ENCODE data around the gene CBLB. TPM values are rescaled to one million over a fixed set of nuclear protein-coding genes. Genes with fewer than 3 reads are reported as not detected.
"Not testable (repeated sequence)": the region's sequence is repeated elsewhere in the genome, so short reads cannot be mapped to it uniquely, and the experiment has no call there.

The CBLB gene
- polyA plus RNA-seq, 2 donors: 3.8 to 4.8 TPM

DNA sequence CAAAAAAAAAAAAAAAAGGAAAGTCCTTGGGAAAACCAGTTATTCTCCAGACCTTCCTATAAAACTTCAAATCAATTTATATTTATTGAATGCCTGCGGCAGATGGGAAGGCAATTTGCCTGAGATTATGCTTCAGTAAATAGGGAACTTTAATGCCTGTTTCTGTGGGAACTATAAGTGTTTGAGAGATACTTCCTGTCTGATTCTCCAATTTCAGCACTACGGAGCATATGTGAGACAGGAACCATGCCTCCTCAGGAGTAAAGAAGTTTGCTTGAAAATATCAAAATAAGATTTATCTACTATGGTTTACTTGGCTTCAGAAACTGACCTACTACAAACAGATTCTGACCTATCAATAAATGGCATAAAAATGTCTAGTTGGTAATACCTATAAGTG lies 135.5 kb downstream of the CBLB start:
- Histone ChIP-seq H3K4me1 (ENCODE audit: control insufficient read depth in 2 of 2, insufficient read depth in 2 of 2, low read length in 1 of 2) (no peaks in the 10 kb centered on the region), H3K4me3 (ENCODE audit: low read depth in 1 of 2, low read length in 2 of 2) (no peak overlapping the region), H3K9me3 (ENCODE audit: control insufficient read depth in 2 of 2, insufficient read depth in 1 of 2, low read depth in 1 of 2, low read length in 1 of 2) (no peaks in the 10 kb centered on the region), H3K27me3 (ENCODE audit: control insufficient read depth in 1 of 2, insufficient read depth in 2 of 2, low read length in 2 of 2) (no peaks in the 10 kb centered on the region), H3K36me3 (ENCODE audit: control insufficient read depth in 2 of 2, insufficient read depth in 2 of 2, low read length in 1 of 2) (no peaks in the 10 kb centered on the region), H3K27ac (ENCODE audit: low read depth in 2 of 2, low read length in 1 of 2) (no peak overlapping the region)
- whole genome bisulfite sequencing, 2 donors: 86 to 90% methylated on average over 2 of the region's 2 CpGs

DNA sequence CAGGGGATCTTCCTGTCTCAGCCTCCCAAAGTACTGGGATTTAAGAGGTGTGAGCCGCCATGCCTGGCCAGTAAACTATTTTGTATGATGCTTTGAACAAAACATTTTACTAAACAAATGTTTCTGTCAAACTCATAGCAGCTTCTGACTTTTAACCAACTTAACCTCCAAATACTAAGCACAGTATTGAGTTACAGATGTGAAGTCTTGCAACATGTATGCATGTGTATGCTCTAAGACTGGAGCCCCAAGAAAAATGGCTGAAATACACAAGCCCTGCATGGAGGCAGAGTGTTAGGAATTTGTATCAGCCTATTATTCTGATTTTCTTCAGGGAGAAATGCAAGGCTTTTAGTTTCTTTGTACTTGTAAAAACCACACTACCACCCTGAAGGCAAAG lies 137.1 kb downstream of the CBLB start:
- Histone ChIP-seq H3K4me3 (ENCODE audit: low read depth in 1 of 2, low read length in 2 of 2) (no peak overlapping the region), H3K27me3 (ENCODE audit: control insufficient read depth in 1 of 2, insufficient read depth in 2 of 2, low read length in 2 of 2) (no peaks in the 10 kb centered on the region), H3K4me1 (ENCODE audit: control insufficient read depth in 2 of 2, insufficient read depth in 2 of 2, low read length in 1 of 2) (no peaks in the 10 kb centered on the region), H3K9me3 (ENCODE audit: control insufficient read depth in 2 of 2, insufficient read depth in 1 of 2, low read depth in 1 of 2, low read length in 1 of 2) (no peaks in the 10 kb centered on the region), H3K27ac (ENCODE audit: low read depth in 2 of 2, low read length in 1 of 2) (no peak overlapping the region), H3K36me3 (ENCODE audit: control insufficient read depth in 2 of 2, insufficient read depth in 2 of 2, low read length in 1 of 2) (no peaks in the 10 kb centered on the region)
- 96 to 97% methylated on average over 1 of the region's 1 CpG for WGBS, 2 donors

DNA sequence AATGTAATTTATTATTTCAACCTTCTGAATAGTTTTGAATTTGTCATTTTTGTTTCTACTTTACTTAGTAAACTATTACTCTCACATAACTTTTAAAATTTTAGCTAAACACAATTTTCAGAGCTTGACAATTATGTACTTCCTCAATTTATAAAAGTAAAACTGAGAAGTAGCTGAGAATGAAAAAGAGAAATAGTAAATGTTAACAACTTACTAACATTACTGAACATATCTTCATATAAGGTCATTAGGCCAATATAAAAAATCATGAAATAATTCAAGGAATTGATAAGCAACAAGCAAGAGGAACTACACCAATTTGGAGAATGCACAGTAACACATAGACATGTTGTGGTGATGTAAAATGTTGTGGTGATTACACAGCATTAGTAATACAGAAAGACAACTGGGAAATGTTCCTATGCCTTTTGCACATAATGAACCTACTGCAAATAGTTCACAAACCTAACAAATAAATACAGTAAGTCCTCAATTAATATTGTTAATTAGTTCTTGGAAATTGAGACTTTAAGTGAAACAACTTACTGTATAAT lies 137.9 kb downstream of the CBLB start:
- H3K9me3 ChIP-seq (ENCODE audit: control insufficient read depth in 2 of 2, insufficient read depth in 1 of 2, low read depth in 1 of 2, low read length in 1 of 2): no peaks in the 10 kb centered on the region
- H3K27ac ChIP-seq (ENCODE audit: low read depth in 2 of 2, low read length in 1 of 2): no peak overlapping the region
- no peaks in the 10 kb centered on the region for H3K27me3 ChIP-seq (ENCODE audit: control insufficient read depth in 1 of 2, insufficient read depth in 2 of 2, low read length in 2 of 2)
- H3K4me3 ChIP-seq (ENCODE audit: low read depth in 1 of 2, low read length in 2 of 2): no peak overlapping the region
- H3K36me3 ChIP-seq (ENCODE audit: control insufficient read depth in 2 of 2, insufficient read depth in 2 of 2, low read length in 1 of 2): no peaks in the 10 kb centered on the region
- no peaks in the 10 kb centered on the region for H3K4me1 ChIP-seq (ENCODE audit: control insufficient read depth in 2 of 2, insufficient read depth in 2 of 2, low read length in 1 of 2)

DNA sequence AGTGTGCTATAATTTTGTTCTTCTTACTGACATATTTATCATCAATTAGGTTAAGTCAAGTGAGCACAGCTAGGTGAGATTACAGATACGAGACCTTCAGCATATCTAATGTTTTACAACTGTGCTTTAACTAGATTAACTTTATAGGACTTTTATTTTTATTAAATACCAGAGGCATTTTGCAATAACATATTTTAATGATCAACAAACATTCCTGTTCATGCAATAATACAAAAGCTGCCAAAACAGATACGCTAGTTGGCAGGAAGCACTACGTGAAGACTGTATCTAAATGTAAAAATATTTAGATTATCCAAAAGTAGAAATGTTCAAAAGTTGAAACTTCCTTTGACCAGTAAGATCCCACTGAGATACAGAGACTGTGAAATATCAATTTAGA lies 139.1 kb downstream of the CBLB start:
- H3K9me3 ChIP-seq (ENCODE audit: control insufficient read depth in 2 of 2, insufficient read depth in 1 of 2, low read depth in 1 of 2, low read length in 1 of 2): no peaks in the 10 kb centered on the region
- no peaks in the 10 kb centered on the region for H3K36me3 ChIP-seq (ENCODE audit: control insufficient read depth in 2 of 2, insufficient read depth in 2 of 2, low read length in 1 of 2)
- no peaks in the 10 kb centered on the region for H3K4me1 ChIP-seq (ENCODE audit: control insufficient read depth in 2 of 2, insufficient read depth in 2 of 2, low read length in 1 of 2)
- H3K4me3 ChIP-seq (ENCODE audit: low read depth in 1 of 2, low read length in 2 of 2): no peak overlapping the region
- no peak overlapping the region for H3K27ac ChIP-seq (ENCODE audit: low read depth in 2 of 2, low read length in 1 of 2)
- 63 to 79% methylated on average over 3 of the region's 3 CpGs for WGBS, 2 donors
- H3K27me3 ChIP-seq (ENCODE audit: control insufficient read depth in 1 of 2, insufficient read depth in 2 of 2, low read length in 2 of 2): no peaks in the 10 kb centered on the region

DNA sequence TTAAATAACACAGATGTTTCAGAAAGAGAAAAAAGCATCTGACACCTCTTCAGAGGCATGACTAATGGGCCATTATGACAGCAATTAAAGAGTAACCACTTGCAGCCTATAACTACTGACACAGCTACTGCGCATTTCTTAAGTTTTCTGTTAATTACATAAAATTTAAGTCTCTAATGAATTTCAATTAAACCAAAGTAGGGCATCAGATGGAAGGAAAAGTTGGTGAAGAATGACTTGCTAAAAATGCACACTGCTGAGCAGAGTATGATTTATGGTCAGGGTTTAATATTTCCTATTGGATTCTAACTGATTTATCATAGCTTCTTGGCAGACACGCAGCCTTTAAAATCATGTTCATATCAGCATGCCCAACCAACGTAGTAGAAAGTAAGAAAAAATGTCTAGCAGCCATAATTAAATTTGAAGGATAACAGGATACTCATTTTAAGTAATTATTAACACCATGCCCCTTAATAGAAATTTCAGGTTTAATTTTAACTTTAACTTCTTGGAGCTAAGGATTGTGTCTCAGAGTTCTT lies 140.0 kb downstream of the CBLB start:
- Histone ChIP-seq H3K4me3 (ENCODE audit: low read depth in 1 of 2, low read length in 2 of 2) (no peak overlapping the region), H3K27ac (ENCODE audit: low read depth in 2 of 2, low read length in 1 of 2) (no peak overlapping the region), H3K36me3 (ENCODE audit: control insufficient read depth in 2 of 2, insufficient read depth in 2 of 2, low read length in 1 of 2) (no peaks in the 10 kb centered on the region), H3K27me3 (ENCODE audit: control insufficient read depth in 1 of 2, insufficient read depth in 2 of 2, low read length in 2 of 2) (no peaks in the 10 kb centered on the region), H3K4me1 (ENCODE audit: control insufficient read depth in 2 of 2, insufficient read depth in 2 of 2, low read length in 1 of 2) (no peaks in the 10 kb centered on the region), H3K9me3 (ENCODE audit: control insufficient read depth in 2 of 2, insufficient read depth in 1 of 2, low read depth in 1 of 2, low read length in 1 of 2) (no peaks in the 10 kb centered on the region)
- WGBS, 2 donors: 79 to 90% methylated on average over 3 of the region's 3 CpGs

DNA sequence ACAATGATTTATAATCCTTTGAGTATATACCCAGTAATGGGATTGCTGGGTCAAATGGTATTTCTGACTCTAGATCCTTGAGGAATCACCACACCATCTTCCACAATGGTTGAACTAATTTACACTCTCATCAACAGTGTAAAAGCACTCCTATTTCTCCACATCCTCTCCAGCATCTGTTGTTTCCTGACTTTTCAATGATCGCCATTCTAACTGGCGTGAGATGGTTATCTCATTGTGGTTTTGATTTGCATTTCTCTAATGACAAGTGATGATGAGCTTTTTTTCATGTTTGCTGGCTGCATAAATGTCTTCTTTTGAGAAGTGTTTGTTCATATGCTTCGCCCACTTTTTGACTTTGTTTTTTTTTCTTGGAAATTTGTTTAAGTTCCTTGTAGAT lies 141.8 kb downstream of the CBLB start:
- not testable (repeated sequence) for H3K36me3 ChIP-seq (ENCODE audit: control insufficient read depth in 2 of 2, insufficient read depth in 2 of 2, low read length in 1 of 2); H3K27ac ChIP-seq (ENCODE audit: low read depth in 2 of 2, low read length in 1 of 2)
- WGBS, 2 donors: 93 to 99% methylated on average over 3 of the region's 3 CpGs

DNA sequence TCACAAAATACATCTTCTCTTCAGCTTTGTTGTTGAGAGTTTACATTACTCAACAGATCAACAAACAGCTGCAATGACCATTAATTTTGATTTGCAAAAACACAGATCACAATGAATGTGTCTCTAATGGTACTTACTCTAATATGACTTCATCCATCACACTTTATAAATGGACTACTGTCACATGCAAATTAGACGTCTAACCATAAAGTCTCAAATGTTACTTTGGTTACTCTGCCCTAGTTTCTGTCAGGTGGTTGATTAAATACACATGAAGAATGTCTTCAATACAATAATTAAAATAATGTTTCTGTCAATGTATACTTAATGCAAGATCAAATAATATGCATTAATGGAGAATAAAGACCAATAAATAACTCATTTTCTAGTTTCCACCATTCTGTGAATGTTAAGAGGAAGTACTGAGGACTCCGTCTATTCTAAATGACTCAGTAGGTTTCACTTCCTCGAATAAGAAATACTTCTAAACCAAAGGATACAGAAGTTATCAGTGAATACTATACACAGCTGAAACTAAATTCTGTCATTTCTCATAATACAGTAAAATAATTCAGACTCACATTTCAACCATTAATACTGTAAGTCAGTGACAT lies 145.8 kb downstream of the CBLB start:
- WGBS, 2 donors: 67 to 72% methylated on average over 3 of the region's 3 CpGs
- Histone ChIP-seq H3K4me1 (ENCODE audit: control insufficient read depth in 2 of 2, insufficient read depth in 2 of 2, low read length in 1 of 2) (no peaks in the 10 kb centered on the region), H3K27me3 (ENCODE audit: control insufficient read depth in 1 of 2, insufficient read depth in 2 of 2, low read length in 2 of 2) (no peaks in the 10 kb centered on the region), H3K36me3 (ENCODE audit: control insufficient read depth in 2 of 2, insufficient read depth in 2 of 2, low read length in 1 of 2) (peaks cover 2 to 6% of the 10 kb centered on the region in 2 donors), H3K9me3 (ENCODE audit: control insufficient read depth in 2 of 2, insufficient read depth in 1 of 2, low read depth in 1 of 2, low read length in 1 of 2) (no peaks in the 10 kb centered on the region), H3K4me3 (ENCODE audit: low read depth in 1 of 2, low read length in 2 of 2) (no peak overlapping the region), H3K27ac (ENCODE audit: low read depth in 2 of 2, low read length in 1 of 2) (no peak overlapping the region)

More for the DNA sequence above, 141.8 kb downstream of the CBLB start:
- not testable (repeated sequence) for H3K4me1 ChIP-seq (ENCODE audit: control insufficient read depth in 2 of 2, insufficient read depth in 2 of 2, low read length in 1 of 2); H3K4me3 ChIP-seq (ENCODE audit: low read depth in 1 of 2, low read length in 2 of 2); H3K27me3 ChIP-seq (ENCODE audit: control insufficient read depth in 1 of 2, insufficient read depth in 2 of 2, low read length in 2 of 2); H3K9me3 ChIP-seq (ENCODE audit: control insufficient read depth in 2 of 2, insufficient read depth in 1 of 2, low read depth in 1 of 2, low read length in 1 of 2)

DNA sequence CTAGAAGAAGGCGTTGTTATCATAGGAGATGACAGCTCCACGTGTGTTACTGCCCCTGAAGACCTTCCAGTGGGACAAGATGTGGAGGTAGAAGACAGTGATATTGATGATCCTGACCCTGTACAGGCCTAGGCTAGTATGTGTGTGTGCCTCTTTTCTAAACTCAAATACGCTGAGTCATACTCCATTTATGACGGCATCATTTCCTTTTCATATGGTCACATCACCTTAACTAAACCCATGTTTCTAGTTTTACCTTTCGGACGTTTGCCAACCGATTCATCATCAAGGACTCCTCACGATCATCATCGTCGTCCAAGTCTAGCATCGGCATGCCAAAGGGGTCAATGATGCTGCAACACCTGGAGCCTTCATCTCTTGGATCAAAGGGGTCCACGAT lies 149.0 kb downstream of the CBLB start:
- WGBS, 2 donors: 90 to 91% methylated on average over 12 of the region's 12 CpGs

DNA sequence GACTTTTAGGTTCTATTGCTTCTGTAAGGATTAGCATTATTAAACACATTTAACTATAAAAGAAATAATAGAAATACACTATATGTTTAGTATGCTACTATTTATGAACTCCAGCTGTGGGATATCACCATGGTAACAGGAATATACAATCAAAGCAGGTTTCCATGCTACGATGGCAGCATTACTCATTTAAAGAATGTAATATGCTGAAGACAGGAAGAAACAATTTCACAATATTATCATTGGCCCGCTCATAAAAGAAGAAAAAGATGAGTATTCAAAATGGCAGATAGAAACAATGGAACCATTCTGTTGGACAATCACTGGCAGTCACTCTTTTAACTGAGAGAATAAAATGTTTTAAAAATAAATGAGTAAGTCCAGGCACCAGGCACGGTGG lies 153.4 kb downstream of the CBLB start:
- Histone ChIP-seq H3K4me1 (ENCODE audit: control insufficient read depth in 2 of 2, insufficient read depth in 2 of 2, low read length in 1 of 2) (no peaks in the 10 kb centered on the region), H3K36me3 (ENCODE audit: control insufficient read depth in 2 of 2, insufficient read depth in 2 of 2, low read length in 1 of 2) (peaks cover 4 to 6% of the 10 kb centered on the region in 2 donors)
- 60 to 73% methylated on average over 3 of the region's 3 CpGs for WGBS, 2 donors

More for the DNA sequence above, 149.0 kb downstream of the CBLB start:
- no peaks in the 10 kb centered on the region for H3K27me3 ChIP-seq (ENCODE audit: control insufficient read depth in 1 of 2, insufficient read depth in 2 of 2, low read length in 2 of 2)
- peaks cover 2 to 6% of the 10 kb centered on the region in 2 donors for H3K36me3 ChIP-seq (ENCODE audit: control insufficient read depth in 2 of 2, insufficient read depth in 2 of 2, low read length in 1 of 2)
- H3K4me3 ChIP-seq (ENCODE audit: low read depth in 1 of 2, low read length in 2 of 2): no peak overlapping the region
- no peaks in the 10 kb centered on the region for H3K4me1 ChIP-seq (ENCODE audit: control insufficient read depth in 2 of 2, insufficient read depth in 2 of 2, low read length in 1 of 2)
- no peaks in the 10 kb centered on the region for H3K9me3 ChIP-seq (ENCODE audit: control insufficient read depth in 2 of 2, insufficient read depth in 1 of 2, low read depth in 1 of 2, low read length in 1 of 2)
- no peak overlapping the region for H3K27ac ChIP-seq (ENCODE audit: low read depth in 2 of 2, low read length in 1 of 2)

DNA sequence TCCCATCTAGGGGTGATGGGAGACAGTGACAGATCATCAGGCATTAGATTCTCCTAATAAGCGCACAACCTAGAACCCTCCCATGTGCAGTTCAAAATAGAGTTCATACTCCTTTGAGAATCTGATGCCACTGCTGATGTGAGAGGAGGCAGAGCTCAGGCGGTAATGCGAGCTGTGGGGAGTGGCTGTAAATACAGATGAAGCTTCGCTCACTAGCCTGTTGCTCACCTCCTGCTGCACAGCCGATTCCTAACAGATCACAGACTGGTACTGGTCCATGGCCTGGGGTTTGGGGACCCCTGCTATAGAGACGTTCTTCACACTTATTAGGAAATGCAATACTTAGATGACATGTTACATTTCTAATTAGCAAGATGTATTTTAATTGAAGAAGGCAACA lies 154.4 kb downstream of the CBLB start:
- WGBS, 2 donors: 96 to 97% methylated on average over 6 of the region's 6 CpGs
- H3K36me3 ChIP-seq (ENCODE audit: control insufficient read depth in 2 of 2, insufficient read depth in 2 of 2, low read length in 1 of 2): peaks cover 3 to 4% of the 10 kb centered on the region in 2 donors
- H3K27me3 ChIP-seq (ENCODE audit: control insufficient read depth in 1 of 2, insufficient read depth in 2 of 2, low read length in 2 of 2): no peaks in the 10 kb centered on the region
- no peak overlapping the region for H3K4me3 ChIP-seq (ENCODE audit: low read depth in 1 of 2, low read length in 2 of 2)
- no peaks in the 10 kb centered on the region for H3K4me1 ChIP-seq (ENCODE audit: control insufficient read depth in 2 of 2, insufficient read depth in 2 of 2, low read length in 1 of 2)
- no peak overlapping the region for H3K27ac ChIP-seq (ENCODE audit: low read depth in 2 of 2, low read length in 1 of 2)
- H3K9me3 ChIP-seq (ENCODE audit: control insufficient read depth in 2 of 2, insufficient read depth in 1 of 2, low read depth in 1 of 2, low read length in 1 of 2): no peaks in the 10 kb centered on the region

More for the DNA sequence above, 153.4 kb downstream of the CBLB start:
- H3K4me3 ChIP-seq (ENCODE audit: low read depth in 1 of 2, low read length in 2 of 2): no peak overlapping the region
- H3K27ac ChIP-seq (ENCODE audit: low read depth in 2 of 2, low read length in 1 of 2): no peak overlapping the region
- no peaks in the 10 kb centered on the region for H3K9me3 ChIP-seq (ENCODE audit: control insufficient read depth in 2 of 2, insufficient read depth in 1 of 2, low read depth in 1 of 2, low read length in 1 of 2)
- H3K27me3 ChIP-seq (ENCODE audit: control insufficient read depth in 1 of 2, insufficient read depth in 2 of 2, low read length in 2 of 2): no peaks in the 10 kb centered on the region

Data from esophagus (tissue), 2 donors.